IMR-90 (cell line): Measurements from ENCODE around the gene ZNF726. TPM values are rescaled to one million over a fixed set of nuclear protein-coding genes. Genes with fewer than 3 reads are reported as not detected.

Source experiments
- ATAC-seq: fragments of 200-7000 bp; cut with Tn5 transposase; 2 replicates; pipeline ENCODE4 v1.9.1; 2020; ENCODE audit warnings: low read depth, mild to moderate bottlenecking, moderate library complexity
- BruUV-seq: library from RNA; stranded (reverse); fragments of 400-500 nt; replicated peaks from 2 replicates; lab custom pipeline; 2021; lab: Mats Ljungman, UMichigan
- CTCF ChIA-PET: fragments of 300-600 bp; formaldehyde crosslinking; extraction: SDS; loops from one replicate; lab custom pipeline; 2021; ENCODE audit warnings: antibody characterized with exemption; lab: Yijun Ruan, JAX
- POLR2A ChIA-PET: fragments of 300-600 bp; sonication (Branson Sonifier 250); formaldehyde crosslinking; loops from one replicate; lab custom pipeline; 2022; ENCODE audit warnings: antibody characterized with exemption; ENCODE audit not compliant: unreplicated experiment; lab: Charles Lee
- DNase-seq: peaks from one replicate; pipeline ENCODE4 v3.0.0; 2013
- H2AFZ ChIP-seq: replicated peaks from 2 replicates; pipeline ENCODE3; 2013; ENCODE audit warnings: low read length, mild to moderate bottlenecking; ENCODE audit not compliant: poor library complexity
- H2AK5ac ChIP-seq: 2 replicates; pipeline ENCODE4 v1.6.1; 2013; ENCODE audit warnings: low read depth, low read length, inconsistent platforms
- H2AK9ac ChIP-seq: replicated peaks from 2 replicates; pipeline ENCODE3; 2013; ENCODE audit warnings: mild to moderate bottlenecking, low read depth, low read length, moderate library complexity; ENCODE audit not compliant: poor library complexity
- H2BK120ac ChIP-seq: 2 replicates; pipeline ENCODE4 v1.6.1; 2013; ENCODE audit warnings: low read depth, low read length, inconsistent platforms
- H2BK15ac ChIP-seq: 3 replicates; pipeline ENCODE4 v1.6.1; 2013; ENCODE audit warnings: low read depth, low read length, inconsistent platforms
- H2BK20ac ChIP-seq: 2 replicates; pipeline ENCODE4 v1.6.1; 2013; ENCODE audit warnings: low read depth, mild to moderate bottlenecking, inconsistent platforms, low read length, moderate library complexity
- H2BK5ac ChIP-seq: 2 replicates; pipeline ENCODE4 v1.6.1; 2013; ENCODE audit warnings: mild to moderate bottlenecking, low read depth, low read length, inconsistent platforms; ENCODE audit not compliant: poor library complexity, severe bottlenecking
- H3K14ac ChIP-seq: replicated peaks from 2 replicates; pipeline ENCODE4 v1.6.1; 2013; ENCODE audit warnings: low read depth, low read length, inconsistent platforms
- H3K18ac ChIP-seq: 2 replicates; pipeline ENCODE4 v1.6.1; 2013; ENCODE audit warnings: low read depth, low read length, control low read depth
- H3K23ac ChIP-seq: 2 replicates; pipeline ENCODE4 v1.6.1; 2013; ENCODE audit warnings: low read depth, low read length, inconsistent platforms
- H3K27ac ChIP-seq: 2 replicates; pipeline ENCODE4 v1.5.1; 2013; ENCODE audit warnings: mild to moderate bottlenecking, control low read depth, low read length; ENCODE audit not compliant: insufficient read depth
- H3K27me3 ChIP-seq: 2 replicates; pipeline ENCODE4 v1.6.1; 2013; ENCODE audit warnings: low read length; ENCODE audit not compliant: control insufficient read depth, insufficient read depth
- H3K36me3 ChIP-seq: 2 replicates; pipeline ENCODE4 v1.6.1; 2013; ENCODE audit warnings: low read length, mixed read lengths; ENCODE audit not compliant: control insufficient read depth, insufficient read depth
- H3K4ac ChIP-seq: 2 replicates; pipeline ENCODE4 v1.6.1; 2013; ENCODE audit warnings: low read depth, low read length, inconsistent platforms
- H3K4me1 ChIP-seq: 2 replicates; pipeline ENCODE4 v1.6.1; 2013; ENCODE audit warnings: low read length, mixed read lengths; ENCODE audit not compliant: control insufficient read depth, insufficient read depth
- H3K4me2 ChIP-seq: 2 replicates; pipeline ENCODE4 v1.6.1; 2013; ENCODE audit warnings: low read depth, mild to moderate bottlenecking, control low read depth, low read length, moderate library complexity
- H3K4me3 ChIP-seq: 2 replicates; pipeline ENCODE4 v1.5.1; 2013; ENCODE audit warnings: low read depth, mild to moderate bottlenecking, control low read depth, low read length, moderate library complexity; ENCODE audit not compliant: insufficient read depth
- H3K56ac ChIP-seq: 2 replicates; pipeline ENCODE4 v1.6.1; 2013; ENCODE audit warnings: low read length, inconsistent platforms; ENCODE audit not compliant: insufficient read depth; ENCODE audit errors: extremely low read depth
- H3K79me1 ChIP-seq, 2 experiments: 2 replicates each; pipeline ENCODE4 v1.6.1; 2013; ENCODE audit warnings: low read length in 2 of 2, inconsistent platforms in 1 of 2, low read depth in 1 of 2
- H3K9ac ChIP-seq: 2 replicates; pipeline ENCODE4 v1.6.1; 2013; ENCODE audit warnings: low read depth, low read length, control low read depth
- H3K9me1 ChIP-seq: 2 replicates; pipeline ENCODE4 v1.6.1; 2013; ENCODE audit warnings: low read length, inconsistent platforms; ENCODE audit not compliant: insufficient read depth
- H3K9me3 ChIP-seq: 2 replicates; pipeline ENCODE4 v1.6.1; 2013; ENCODE audit warnings: low read length; ENCODE audit not compliant: control insufficient read depth, insufficient read depth
- H4K20me1 ChIP-seq: 2 replicates; pipeline ENCODE4 v1.6.1; 2013; ENCODE audit warnings: low read length, inconsistent platforms; ENCODE audit not compliant: insufficient read depth
- H4K5ac ChIP-seq: 2 replicates; pipeline ENCODE4 v1.6.1; 2013; ENCODE audit warnings: mild to moderate bottlenecking, low read depth, low read length, control low read depth
- H4K8ac ChIP-seq, 2 experiments: 2 replicates each; pipeline ENCODE4 v1.6.1; 2013; ENCODE audit warnings: low read depth in 2 of 2, low read length in 2 of 2, control low read depth in 1 of 2, inconsistent platforms in 1 of 2
- H4K91ac ChIP-seq: 2 replicates; pipeline ENCODE4 v1.6.1; 2013; ENCODE audit warnings: low read depth, low read length, inconsistent platforms; ENCODE audit not compliant: insufficient read depth
- BHLHE40 ChIP-seq: fragments of 150-350 bp; IDR thresholded peaks from 2 replicates; pipeline ENCODE4 v1.6.1; 2016; ENCODE audit warnings: mild to moderate bottlenecking, low read depth, low read length
- CEBPB ChIP-seq: IDR thresholded peaks from 2 replicates; pipeline ENCODE4 v1.6.1; 2012; ENCODE audit warnings: low read depth, low read length, improper control_type of control experiment
- FOS ChIP-seq: fragments of 150-350 bp; IDR thresholded peaks from 2 replicates; pipeline ENCODE4 v1.6.1; 2016; ENCODE audit warnings: low read depth, low read length
- MAFK ChIP-seq: IDR thresholded peaks from 2 replicates; pipeline ENCODE4 v1.6.1; 2012; ENCODE audit warnings: low read depth, low read length, improper control_type of control experiment
- MAZ ChIP-seq: IDR thresholded peaks from 2 replicates; pipeline ENCODE4 v1.6.1; 2012; ENCODE audit warnings: low read depth, mild to moderate bottlenecking, low read length, improper control_type of control experiment, moderate library complexity, borderline replicate concordance
- MXI1 ChIP-seq: IDR thresholded peaks from 2 replicates; pipeline ENCODE4 v1.6.1; 2012; ENCODE audit warnings: low read depth, mild to moderate bottlenecking, low read length, moderate library complexity, borderline replicate concordance
- NFE2L2 ChIP-seq: fragments of 150-350 bp; IDR thresholded peaks from 2 replicates; pipeline ENCODE4 v1.6.1; 2016; ENCODE audit warnings: low read depth, mild to moderate bottlenecking, low read length
- POLR2A ChIP-seq: IDR thresholded peaks from 2 replicates; pipeline ENCODE4 v1.6.1; 2012; ENCODE audit warnings: mild to moderate bottlenecking, low read depth, low read length
- RAD21 ChIP-seq: IDR thresholded peaks from 2 replicates; pipeline ENCODE4 v1.6.1; 2012; ENCODE audit warnings: low read length, improper control_type of control experiment
- RCOR1 ChIP-seq: IDR thresholded peaks from 2 replicates; pipeline ENCODE4 v1.6.1; 2012; ENCODE audit warnings: mild to moderate bottlenecking, low read length, improper control_type of control experiment; ENCODE audit not compliant: insufficient replicate concordance
- RFX5 ChIP-seq: IDR thresholded peaks from 2 replicates; pipeline ENCODE4 v1.8.0; 2012; ENCODE audit warnings: low read depth, mild to moderate bottlenecking, low read length, moderate library complexity
- SMC3 ChIP-seq: fragments of 150-350 bp; IDR thresholded peaks from 2 replicates; pipeline ENCODE4 v1.6.1; 2016; ENCODE audit warnings: low read depth, mild to moderate bottlenecking, antibody characterized with exemption, low read length, moderate library complexity
- WGBS, 2 experiments: methylation state at CpG; one replicate each; pipeline versions ENCODE4 v1.1.5 to v1.1.7; 2013; ENCODE audit warnings: missing lambda C conversion rate in 2 of 2; ENCODE audit not compliant: insufficient read length in 1 of 2; ENCODE audit errors: extremely low coverage in 2 of 2; 5-methylcytosine and 5-hydroxymethylcytosine counted together
- dilution Hi-C: fragments of 300-500 bp; cut with HindIII; formaldehyde crosslinking; loops from one replicate; pipeline ENCODE4 v1.14.3; 2018; ENCODE audit warnings: low sequenced_read_pairs; ENCODE audit not compliant: unreplicated experiment
- in situ Hi-C: fragments of 300-500 bp; cut with MboI; formaldehyde crosslinking; loops from 3 replicates; pipeline ENCODE4 v1.14.3; 2019; ENCODE audit warnings: low sequenced_read_pairs, inconsistent platforms, mixed read lengths
- intact Hi-C: fragments of 100-400 bp; cut with micrococcal nuclease; formaldehyde crosslinking; loops from 2 replicates; pipeline ENCODE4 v1.10.0; 2022
- polyA plus RNA-seq, 3 experiments: library from polyadenylated mRNA; depleted of rRNA; stranded (reverse); fragments of >200 nt; gene quantifications; 2 replicates each; pipeline ENCODE4 v1.2.3, GENCODE V29; 2012; ENCODE audit warnings: low replicate concordance in 1 of 3
- total RNA-seq: library from RNA; depleted of rRNA; stranded (reverse); fragments of >200 nt; gene quantifications from 2 replicates; pipeline ENCODE4 v1.2.3, GENCODE V29; 2012
- TF ChIP-seq, protein P1 (sequence below): fragments of 150-350 bp; IDR thresholded peaks from 2 replicates; pipeline ENCODE4 v1.6.1; 2017; ENCODE audit warnings: mild to moderate bottlenecking, antibody characterized with exemption, low read length, low read depth
- TF ChIP-seq, protein P2 (sequence below): fragments of 150-350 bp; IDR thresholded peaks from 2 replicates; pipeline ENCODE4 v1.6.1; 2016; ENCODE audit warnings: low read depth, mild to moderate bottlenecking, low read length, moderate library complexity, borderline replicate concordance
- TF ChIP-seq, protein P3 (sequence below): conservative IDR thresholded peaks from 2 replicates; pipeline ENCODE4 v1.5.1; 2012; ENCODE audit warnings: mild to moderate bottlenecking, low read depth, low read length, improper control_type of control experiment

Gene ZNF726
- total and polyA plus RNA-seq, 2 of the 4 experiments (the other 2 are of a cell fraction) = 1.2 to 2.0 TPM

GRCh38 chr19:23876261-23876660 lies 38.4 kb upstream of the ZNF726 start:
- no peak overlapping the region for H4K5ac ChIP-seq
- no CpG with 5 or more reads among the region's 12 CpGs for WGBS, 2 experiments
- no peaks in the 10 kb centered on the region for H3K9me1 ChIP-seq
- H3K9me3 ChIP-seq = peaks cover 8% of the 10 kb centered on the region; the same call in 1 of the 2 replicates
- H3K79me1 ChIP-seq = no peaks in the 10 kb centered on the region
- no peak overlapping the region for H2BK5ac ChIP-seq
- no peak overlapping the region for H2BK20ac ChIP-seq
- no peak overlapping the region for H2BK15ac ChIP-seq
- DNase-seq (no peak), ATAC-seq (no peak)
- POLR2A ChIA-PET = no interaction called here
- H3K27me3 ChIP-seq = no peaks in the 10 kb centered on the region
- intact Hi-C loops (no loop called here), dilution Hi-C loops (no loop called here), in situ Hi-C loops (no loop called here)
- no peaks in the 10 kb centered on the region for H3K36me3 ChIP-seq
- no peak overlapping the region for H3K14ac ChIP-seq
- no peak overlapping the region for H2AFZ ChIP-seq
- H4K8ac ChIP-seq = no peak overlapping the region
- no peak overlapping the region for H3K18ac ChIP-seq
- no peaks in the 10 kb centered on the region for H4K20me1 ChIP-seq
- no TSS peak for BruUV-seq
- H2AK9ac ChIP-seq = no peak overlapping the region
- no peak overlapping the region for H3K27ac ChIP-seq
- H3K56ac ChIP-seq = no peak overlapping the region
- no peak overlapping the region for H3K23ac ChIP-seq
- H2BK120ac ChIP-seq = no peak overlapping the region
- H4K91ac ChIP-seq = no peak overlapping the region
- H3K4me2 ChIP-seq = no peak overlapping the region
- no peak for TF ChIP-seq BHLHE40
- TF ChIP-seq, protein P1, sequence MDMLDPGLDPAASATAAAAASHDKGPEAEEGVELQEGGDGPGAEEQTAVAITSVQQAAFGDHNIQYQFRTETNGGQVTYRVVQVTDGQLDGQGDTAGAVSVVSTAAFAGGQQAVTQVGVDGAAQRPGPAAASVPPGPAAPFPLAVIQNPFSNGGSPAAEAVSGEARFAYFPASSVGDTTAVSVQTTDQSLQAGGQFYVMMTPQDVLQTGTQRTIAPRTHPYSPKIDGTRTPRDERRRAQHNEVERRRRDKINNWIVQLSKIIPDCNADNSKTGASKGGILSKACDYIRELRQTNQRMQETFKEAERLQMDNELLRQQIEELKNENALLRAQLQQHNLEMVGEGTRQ = no peak
- no peak for TF ChIP-seq RCOR1
- TF ChIP-seq RFX5 = no peak
- TF ChIP-seq MAZ = no peak
- TF ChIP-seq, protein P2, sequence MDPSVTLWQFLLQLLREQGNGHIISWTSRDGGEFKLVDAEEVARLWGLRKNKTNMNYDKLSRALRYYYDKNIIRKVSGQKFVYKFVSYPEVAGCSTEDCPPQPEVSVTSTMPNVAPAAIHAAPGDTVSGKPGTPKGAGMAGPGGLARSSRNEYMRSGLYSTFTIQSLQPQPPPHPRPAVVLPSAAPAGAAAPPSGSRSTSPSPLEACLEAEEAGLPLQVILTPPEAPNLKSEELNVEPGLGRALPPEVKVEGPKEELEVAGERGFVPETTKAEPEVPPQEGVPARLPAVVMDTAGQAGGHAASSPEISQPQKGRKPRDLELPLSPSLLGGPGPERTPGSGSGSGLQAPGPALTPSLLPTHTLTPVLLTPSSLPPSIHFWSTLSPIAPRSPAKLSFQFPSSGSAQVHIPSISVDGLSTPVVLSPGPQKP = no peak
- TF ChIP-seq FOS = no peak
- no peak for TF ChIP-seq POLR2A
- TF ChIP-seq RAD21 = no peak
- no peak for TF ChIP-seq NFE2L2
- TF ChIP-seq MXI1 = no peak
- TF ChIP-seq, protein P3, sequence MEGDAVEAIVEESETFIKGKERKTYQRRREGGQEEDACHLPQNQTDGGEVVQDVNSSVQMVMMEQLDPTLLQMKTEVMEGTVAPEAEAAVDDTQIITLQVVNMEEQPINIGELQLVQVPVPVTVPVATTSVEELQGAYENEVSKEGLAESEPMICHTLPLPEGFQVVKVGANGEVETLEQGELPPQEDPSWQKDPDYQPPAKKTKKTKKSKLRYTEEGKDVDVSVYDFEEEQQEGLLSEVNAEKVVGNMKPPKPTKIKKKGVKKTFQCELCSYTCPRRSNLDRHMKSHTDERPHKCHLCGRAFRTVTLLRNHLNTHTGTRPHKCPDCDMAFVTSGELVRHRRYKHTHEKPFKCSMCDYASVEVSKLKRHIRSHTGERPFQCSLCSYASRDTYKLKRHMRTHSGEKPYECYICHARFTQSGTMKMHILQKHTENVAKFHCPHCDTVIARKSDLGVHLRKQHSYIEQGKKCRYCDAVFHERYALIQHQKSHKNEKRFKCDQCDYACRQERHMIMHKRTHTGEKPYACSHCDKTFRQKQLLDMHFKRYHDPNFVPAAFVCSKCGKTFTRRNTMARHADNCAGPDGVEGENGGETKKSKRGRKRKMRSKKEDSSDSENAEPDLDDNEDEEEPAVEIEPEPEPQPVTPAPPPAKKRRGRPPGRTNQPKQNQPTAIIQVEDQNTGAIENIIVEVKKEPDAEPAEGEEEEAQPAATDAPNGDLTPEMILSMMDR = no peak
- TF ChIP-seq SMC3 = no peak
- TF ChIP-seq CEBPB = no peak
- TF ChIP-seq MAFK = no peak
- no peak overlapping the region for H3K4me3 ChIP-seq
- H3K4me1 ChIP-seq = no peaks in the 10 kb centered on the region
- H3K4ac ChIP-seq = no peak overlapping the region
- H3K9ac ChIP-seq = no peak overlapping the region
- H2AK5ac ChIP-seq = no peak overlapping the region
- CTCF ChIA-PET = no interaction called here
